OCI-M1 (cell line): Measurements from ENCODE around the gene POU6F2.

Experiments
- DNase-seq: peaks from one replicate; lab custom pipeline; 2025; lab: John Stamatoyannopoulos, UW

The POU6F2 gene

DNA sequence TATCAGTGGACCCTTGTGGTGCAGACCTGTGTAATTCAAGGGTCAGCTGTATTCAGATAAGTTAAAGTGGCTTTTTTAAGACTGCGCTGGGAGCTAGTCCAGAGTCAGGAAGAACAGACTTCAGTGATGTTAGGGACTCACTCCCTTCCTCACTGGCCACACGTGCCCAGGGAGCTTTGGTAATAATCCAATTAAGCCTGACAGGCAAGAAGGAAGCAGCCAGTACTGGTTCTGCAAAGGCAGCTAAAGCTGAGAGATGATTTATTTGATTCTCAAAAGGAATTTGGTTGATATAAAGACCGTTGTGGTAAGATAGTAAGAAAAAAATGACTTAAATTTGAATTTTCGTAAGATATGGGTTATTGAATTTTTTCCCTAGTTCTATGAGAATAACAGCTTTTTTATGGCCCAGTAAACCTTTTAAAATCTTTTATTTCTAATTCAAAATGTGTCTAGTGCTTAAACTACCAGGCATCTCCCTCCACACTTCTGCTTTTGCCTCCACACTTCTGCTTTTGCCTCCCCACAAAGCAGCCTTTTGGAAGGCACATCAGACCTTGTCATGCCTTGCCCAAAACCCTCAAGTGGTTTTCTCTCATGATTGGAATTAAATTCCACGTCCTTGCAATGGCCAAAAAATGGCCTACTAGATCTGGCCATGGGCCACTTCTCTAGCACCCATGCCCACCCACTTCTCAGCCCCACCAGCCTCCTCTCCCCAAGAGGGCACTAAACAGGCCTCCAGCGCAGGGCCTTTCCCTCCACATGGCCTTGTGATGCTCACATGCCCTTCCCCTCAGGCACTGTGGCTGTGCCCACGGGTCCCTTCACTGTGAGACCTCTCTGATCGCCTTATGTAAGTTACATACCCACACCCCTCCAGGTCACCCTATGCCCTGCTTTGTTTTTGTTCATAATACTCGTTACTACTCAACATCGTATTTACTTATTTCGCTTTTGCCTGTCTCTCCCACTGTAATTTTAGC, 92.5 kb downstream of the POU6F2 start:
- peak; percentile 35 for DNase-seq

DNA sequence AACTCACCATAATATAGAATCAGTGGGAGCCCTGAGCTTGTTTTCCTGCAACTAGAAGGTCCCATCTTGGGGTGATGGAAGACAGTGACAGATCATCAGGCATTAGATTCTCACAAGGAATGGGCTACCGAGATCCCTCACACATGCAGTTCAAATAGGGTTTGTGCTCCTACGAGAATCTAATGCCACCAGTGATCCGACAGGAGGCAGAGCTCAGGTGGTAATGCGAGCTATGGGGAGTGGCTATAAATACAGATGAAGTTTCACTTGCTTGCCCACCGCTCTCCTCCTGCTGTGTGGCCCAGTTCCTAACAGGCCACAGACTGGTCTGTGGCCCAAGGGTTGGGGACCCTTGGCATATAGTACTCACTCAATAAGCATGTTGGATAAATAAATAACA, 93.4 kb downstream of the POU6F2 start:
- DNase-seq: no peak

DNA sequence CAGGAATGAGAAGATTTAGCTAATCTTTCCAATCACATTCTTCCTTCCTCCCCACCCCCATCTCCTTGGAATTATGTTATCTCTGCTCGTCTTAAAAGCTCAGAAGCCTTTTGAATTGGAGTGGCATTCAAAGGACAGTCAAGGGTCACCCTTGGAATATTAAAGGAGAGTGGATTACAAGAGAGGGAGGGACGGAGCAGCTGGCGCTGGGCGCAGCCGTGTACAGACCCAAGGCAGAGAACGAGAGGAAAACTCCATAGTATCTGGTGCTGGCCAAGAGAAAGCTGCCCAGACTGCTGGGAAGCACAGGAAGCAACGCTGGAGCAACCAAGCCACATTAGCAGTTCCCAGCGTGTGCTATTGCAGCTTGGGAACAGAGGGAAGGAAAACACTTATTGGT, 95.7 kb downstream of the POU6F2 start:
- no peak for DNase-seq

DNA sequence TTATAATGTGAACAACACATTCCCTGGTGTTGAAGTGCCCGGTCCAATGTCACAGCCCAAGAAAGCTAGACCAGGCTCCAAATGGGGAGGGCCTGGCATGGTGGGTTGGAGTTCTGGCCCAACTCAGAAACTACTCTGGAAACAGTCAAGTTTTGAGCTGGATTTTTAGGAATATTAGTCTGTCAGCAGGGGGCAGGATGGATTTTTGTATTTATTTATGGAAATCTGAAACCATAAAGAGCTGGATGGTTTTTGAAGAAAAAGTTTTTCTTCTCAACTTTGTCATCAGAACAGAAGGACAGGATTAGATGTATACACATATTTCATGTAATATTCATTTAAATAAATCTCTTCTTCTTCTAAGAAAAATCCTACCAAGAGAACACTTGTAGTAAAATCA, 97.5 kb downstream of the POU6F2 start:
- DNase-seq: no peak

DNA sequence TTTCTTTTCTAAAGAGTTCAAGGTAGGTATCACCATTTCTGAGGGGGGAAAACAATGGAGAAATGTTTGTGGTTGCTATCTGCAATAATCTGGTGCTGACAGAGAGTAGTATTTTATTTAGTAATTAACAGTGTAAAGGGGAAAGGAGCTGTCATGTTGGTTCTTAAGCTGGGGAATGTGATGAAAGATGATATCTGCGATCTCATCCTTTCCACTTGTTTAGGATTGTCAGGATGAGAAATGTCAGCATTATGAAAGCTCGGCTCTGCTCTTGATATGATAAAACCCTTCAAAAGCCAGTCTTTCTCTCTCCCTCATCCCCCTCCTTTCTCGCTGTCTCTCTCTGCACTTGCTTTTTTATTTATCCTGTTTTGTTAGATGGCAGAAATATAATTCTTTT, 106.1 kb downstream of the POU6F2 start:
- no peak for DNase-seq

DNA sequence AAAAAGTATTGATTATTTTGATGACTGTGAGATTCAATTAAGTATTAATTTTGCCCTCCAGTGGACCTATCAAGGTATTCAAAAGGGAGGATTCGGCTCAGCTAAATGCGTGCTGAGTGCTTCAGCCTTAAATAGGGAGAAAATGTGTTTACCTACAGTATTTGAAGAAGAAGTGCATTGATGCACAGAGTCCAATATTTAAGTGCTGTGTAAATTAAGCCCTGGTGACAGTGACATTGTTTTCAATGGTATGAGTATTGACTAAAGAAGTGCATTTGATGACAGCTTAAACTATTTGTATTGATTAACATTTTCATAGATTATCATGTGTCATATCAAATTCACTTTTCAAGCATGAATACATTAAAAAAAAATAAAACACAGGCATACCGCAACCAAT, 106.6 kb downstream of the POU6F2 start:
- DNase-seq: no peak

DNA sequence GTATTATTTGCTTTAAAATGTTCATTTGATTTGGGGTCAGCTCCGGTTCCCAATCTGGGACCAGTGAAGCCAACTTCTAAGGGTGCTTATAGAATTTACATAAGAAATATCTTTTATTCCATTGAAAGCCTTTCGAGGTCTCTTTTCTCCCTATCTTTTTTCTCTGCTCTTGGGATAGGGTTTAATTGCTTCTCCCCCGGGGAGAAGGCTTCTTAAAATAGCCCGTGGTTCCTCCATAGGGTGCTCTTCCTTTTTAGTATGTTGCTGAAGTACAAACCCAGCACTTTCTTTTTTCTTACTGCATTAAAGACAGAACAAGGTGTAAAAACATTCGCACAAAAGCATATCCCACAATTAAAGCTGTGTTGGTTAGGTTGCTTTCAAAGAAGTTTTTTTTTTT, 107.5 kb downstream of the POU6F2 start:
- no peak for DNase-seq

DNA sequence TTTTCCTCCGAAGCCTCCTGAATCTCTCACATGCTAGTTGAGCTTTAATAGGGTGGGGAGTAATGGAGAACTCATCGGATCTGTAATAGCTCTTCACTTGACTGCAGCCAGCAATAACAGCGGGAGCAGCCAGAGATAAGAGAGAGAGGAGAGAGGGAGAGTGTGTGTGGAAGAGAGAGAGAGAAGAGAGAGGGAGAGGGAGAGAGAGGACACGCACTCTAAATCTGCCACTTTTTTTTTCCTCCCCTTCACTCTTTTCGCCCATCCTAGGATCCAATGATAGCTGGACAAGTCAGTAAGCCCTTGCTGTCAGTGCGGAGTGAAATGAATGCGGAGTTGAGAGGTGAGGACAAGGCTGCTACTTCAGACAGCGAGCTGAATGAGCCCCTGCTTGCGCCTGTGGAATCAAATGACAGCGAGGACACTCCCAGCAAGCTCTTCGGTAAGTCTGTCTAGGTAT, 107.9 kb downstream of the POU6F2 start:
- DNase-seq: no peak

DNA sequence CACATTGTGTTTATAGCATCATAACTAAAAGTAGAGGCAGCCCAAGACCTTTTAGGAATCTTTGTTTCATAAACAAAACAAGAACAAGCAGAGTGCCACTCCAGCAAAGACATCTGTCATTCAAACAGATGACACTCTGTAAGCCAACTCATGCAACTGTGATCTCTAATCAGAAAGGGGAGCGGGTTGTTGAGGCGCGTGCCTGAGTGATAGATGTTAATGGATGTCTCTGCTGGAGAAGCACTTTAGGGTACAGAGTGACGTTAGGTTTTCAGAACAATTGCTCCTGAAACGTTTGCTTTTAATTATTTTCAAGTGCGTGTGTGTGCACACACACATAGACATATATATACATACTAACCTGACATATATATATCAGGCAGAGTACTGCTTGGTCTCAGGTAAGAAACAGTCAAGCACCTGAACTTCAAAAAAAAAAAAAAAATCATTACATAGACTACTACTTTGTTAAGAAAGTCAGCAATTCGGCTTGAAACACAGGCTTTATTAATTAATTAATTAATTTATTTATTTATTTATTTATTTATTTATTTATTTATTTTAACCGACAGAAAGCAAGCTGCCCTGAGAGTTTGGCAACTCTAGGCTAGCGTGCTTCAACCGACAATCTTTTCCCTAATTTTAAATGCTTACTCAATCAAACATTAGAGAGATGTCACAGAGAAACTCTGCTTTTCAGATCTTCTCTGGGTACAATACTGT, 109.1 kb downstream of the POU6F2 start:
- no peak for DNase-seq

DNA sequence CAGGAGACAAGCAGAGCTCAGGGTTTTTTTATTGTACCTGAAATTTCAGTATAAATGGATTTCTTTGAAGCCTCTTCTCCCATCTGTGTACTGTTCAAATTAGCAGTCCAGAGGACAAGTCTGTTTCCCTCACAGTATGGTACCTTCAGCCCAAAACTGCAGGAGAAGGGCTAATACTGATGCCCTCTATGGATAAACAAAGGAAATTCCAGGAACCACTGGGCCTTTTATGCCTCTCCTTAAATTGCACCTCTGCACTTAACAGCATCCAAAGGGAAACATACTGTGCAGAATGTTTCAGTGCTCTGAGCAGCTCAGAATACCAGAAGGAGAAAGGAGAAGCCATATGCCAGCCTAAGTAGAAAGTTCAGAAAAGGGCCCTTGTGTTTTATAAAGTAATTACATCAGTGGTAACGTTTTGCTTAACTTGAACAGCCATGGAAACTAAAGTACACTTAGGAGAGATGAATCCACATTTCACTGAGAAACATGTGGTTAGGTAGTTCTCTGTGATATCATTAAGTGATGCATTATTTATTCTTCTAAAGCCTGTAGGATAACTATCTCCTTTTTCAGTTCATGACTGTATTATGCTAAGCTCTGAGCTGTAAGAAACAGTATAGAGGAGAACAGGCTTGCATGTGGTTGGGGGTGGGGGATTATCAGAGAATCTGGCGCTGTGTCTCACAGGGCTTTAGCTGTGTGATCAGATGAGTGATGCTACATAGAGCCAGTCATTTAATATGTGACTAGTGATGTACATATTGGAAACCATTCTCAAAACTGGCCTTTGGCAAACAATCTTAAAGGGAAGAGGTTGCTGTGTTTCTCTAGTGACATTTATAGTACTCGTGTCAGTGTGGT, 111.3 kb downstream of the POU6F2 start:
- no peak for DNase-seq

DNA sequence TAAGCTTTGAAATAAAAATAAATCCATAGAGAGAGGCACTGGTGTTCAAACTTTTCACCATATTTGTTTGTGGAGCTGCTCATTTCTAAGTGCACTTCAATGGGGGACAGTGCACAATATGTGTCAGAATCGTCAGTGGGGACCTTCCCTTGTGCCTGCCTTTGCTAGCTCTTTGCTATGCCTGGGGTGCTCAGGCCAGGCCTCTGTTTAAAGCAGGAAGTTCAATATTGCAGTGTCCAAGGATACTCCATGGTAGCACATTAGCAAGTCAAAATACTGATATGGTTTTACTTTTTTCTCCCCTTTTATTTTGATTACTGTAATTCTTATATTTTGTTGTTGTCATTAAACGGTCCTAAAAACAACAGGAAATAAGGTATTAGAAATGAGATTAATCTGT, 113.4 kb downstream of the POU6F2 start:
- DNase-seq: no peak

DNA sequence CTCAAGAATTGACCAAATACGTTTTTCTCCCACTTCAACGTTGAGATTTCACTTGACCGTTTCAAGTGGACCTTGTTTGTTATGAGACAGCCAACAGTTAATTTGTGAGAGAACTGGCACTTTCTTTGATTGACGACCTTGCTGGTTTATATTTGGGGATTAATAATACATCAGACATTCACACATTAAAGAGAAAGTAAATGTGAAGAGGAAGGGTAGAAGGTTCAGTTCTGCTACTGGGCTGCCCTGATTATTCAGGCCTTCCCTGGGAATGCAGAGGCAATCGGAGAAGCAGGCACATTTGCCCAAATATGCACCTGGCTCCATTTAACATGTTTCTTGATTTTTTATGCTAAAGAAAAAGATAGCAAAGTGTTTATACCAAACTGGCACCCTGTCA, 114.1 kb downstream of the POU6F2 start:
- no peak for DNase-seq

DNA sequence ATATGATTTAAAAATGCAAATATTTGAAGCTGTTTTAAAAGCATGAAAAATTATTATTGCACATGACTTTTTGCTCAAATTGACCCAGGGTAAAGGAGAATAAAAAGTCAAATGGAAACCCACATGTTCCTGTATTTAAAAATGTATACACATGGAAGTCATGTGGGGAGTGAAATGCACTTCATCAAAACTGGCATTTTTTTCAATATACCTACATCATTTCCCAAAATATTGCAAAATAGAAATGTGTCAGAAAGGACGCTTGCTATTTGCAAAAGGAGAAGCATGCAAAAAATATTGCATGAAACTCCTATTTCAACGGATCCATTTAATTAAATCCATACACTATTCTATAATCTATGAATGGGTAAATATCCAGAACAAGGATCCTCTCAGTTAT, 117.0 kb downstream of the POU6F2 start:
- no peak for DNase-seq

DNA sequence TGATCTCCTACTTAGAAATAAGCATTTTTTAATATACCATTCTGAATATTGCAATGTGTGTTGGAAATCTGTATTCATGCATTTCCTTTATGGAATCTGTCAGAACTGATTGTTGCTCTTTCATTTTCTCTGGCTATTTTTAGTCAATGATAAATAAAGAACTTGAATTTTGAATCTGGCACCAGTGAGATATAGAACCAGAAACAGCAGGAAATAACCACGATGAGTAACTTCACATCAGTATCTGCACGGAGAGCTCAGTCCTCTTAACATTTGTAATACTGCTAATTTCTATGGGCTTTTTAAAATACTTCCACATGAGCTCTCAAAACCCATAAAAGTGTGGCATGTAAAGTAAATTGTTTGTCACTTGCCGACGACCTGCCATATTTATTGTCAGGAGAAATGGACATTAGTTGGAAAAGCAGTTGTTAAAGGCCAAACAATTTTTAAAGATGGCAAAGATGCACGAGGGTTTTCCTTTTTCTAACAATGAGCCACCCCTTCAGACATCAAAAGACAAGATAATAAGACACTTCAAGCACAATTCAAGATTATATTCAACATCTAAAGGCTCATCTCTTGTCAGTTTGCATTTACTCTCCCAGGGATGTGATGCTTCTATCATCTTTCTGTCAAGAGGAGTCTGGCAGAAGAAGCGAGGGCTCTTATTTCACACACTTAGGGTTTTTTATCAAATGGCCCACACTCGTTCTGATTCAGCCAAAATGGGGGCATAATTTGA, 118.3 kb downstream of the POU6F2 start:
- DNase-seq: no peak

DNA sequence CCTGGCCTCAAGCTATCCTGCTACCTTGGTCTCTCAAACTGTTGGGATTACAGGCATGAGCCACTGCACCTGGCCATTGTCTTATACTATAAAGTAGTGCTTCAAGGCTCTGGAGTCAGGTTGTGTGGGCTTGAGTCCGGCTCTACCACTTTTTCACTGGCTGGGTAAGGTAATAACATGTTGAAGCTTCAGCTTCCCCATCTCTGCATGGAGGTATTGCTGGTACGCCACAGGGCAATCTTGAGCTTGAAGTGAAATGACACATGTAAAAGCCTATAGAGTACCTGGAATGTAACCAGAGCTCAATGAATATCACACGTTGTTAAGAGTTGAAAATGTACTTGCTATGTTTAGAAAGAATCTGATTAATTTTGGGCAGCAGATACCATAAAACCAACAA, 120.8 kb downstream of the POU6F2 start:
- no peak for DNase-seq

DNA sequence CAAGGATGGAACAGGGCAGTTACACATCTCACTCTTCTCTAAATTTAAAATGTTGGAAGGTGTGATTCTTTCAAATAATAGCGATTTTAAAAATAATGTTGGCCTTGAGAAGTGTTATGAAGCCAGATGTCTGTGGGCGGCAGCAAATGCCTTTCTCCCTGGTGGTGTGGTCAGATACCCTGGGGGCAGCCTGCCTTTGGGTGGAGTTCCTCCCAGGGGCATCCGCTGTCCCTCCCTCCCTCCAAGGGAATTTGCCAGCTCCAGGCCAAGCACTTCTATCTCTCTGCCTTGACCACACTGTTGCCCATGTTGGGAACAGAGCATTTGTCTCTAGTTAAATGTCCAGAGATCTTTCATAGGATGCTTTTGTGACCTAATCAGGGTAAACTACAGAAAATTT, 121.4 kb downstream of the POU6F2 start:
- no peak for DNase-seq

DNA sequence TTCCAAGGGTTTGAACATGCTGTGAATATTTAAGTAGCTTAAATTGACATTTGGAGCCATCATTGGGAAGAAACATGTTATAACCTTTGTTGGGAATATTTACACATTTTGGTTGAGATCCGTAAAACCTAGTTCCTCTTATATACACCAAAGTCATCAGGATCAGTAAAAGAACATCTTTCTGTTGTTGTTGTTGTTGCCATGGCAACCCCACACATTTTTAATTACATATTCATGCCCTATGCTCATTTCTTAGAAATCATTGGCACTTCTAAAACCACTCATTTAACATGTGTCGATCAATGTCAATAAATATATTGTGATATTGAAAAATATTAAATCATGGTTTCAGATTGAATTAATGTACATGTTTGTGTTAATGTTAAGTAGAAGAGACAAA, 122.6 kb downstream of the POU6F2 start:
- DNase-seq: no peak

DNA sequence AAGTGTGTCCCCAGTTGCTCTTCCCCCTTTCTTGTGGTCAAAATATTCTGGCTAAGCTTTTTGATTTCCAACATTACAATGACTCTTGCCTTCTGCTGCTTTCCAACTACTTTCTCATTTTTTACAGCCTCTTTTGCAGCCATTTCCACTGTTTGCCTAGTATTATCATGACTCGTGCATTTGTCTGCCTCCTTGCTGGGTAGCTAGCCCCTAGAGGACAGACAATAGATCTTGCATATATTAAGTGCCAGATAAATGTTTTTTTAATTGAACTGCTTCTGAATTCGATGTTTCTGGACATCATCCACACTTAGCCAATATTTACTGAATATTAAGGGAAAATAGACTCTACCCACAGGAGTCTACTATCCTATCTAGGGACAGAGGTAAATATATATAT, 124.5 kb downstream of the POU6F2 start:
- no peak for DNase-seq

DNA sequence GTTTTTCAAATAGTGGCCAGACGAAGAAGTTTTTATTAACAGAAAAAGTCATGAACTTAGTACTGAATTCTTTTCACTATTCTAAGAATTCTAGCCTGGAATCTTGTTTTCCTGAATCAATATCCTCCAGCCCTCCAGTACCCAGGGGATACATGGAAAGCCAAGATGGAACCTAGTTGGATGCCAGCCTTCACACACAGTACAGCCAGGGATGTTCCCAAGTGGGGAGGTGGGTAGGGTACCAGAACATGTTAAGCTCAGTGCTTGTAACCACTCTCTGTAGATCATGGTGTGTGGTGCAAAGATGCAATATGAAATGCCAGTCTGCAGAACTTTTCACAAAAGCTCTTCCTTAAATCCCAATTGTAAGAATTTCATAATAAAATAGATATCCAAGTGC, 128.0 kb downstream of the POU6F2 start:
- no peak for DNase-seq

DNA sequence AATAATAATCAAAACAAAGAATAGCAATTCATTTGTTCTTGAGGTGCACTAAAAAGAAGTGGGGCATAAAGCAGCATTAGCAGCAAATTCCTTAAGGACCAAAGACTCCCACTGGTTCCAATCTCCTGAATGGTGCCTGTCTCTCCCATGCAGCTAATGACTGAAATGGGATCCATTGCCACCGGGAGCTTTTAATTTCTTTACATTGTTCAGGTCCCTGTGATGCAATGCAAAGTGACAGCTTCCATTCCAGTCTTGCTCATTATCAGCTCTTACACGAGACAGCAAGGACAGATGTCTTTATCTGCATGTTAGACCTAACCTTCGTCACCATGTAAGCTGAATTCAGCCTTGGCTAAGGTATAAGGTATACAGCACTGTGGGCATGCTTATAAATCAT, 148.1 kb downstream of the POU6F2 start:
- no peak for DNase-seq

DNA sequence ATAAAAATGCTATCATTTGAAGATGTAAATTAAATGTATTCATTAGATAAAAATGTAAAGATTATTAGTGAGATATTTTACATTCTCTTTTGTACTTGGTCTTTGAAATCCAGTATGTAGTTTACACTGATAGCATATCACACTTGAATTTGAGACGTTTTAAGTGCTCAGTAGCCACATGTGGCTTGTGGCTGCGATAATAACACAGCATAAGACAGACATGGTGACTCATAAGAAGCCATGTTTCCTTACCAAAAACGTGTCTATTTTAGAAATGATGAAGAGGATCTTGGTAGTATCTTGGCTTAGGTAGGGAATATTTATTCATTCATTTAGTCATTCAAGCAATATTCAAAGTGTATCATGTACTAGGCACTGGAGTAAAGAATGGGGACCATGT, 149.3 kb downstream of the POU6F2 start:
- peak; percentile 21 for DNase-seq
